Small intestine (tissue), 7 donors: ENCODE measurements around the gene ARID3A. TPM values are rescaled to one million over a fixed set of nuclear protein-coding genes. Genes with fewer than 3 reads are reported as not detected.
A peak's percentile ranks its signal among the peaks of the same experiment; 100 is the strongest.

ENCODE experiments used
- DNase-seq, 2 donors: peaks; one replicate each; pipeline versions ENCODE4 v3.0.0 to v3.0.0-alpha.2; 2013
- FAIRE-seq: peaks from 2 replicates; lab custom pipeline; 2012; peaks lifted over from hg19 to GRCh38; lab: Jason Lieb, UNC
- H3K27ac ChIP-seq, 3 donors: one replicate each; pipeline ENCODE4 v1.5.1; 2013; ENCODE audit warnings: low read length in 2 of 3, mild to moderate bottlenecking in 2 of 3, control low read depth in 1 of 3, inconsistent platforms in 1 of 3, low read depth in 1 of 3, moderate library complexity in 1 of 3
- H3K27me3 ChIP-seq, 3 donors: one replicate each; pipeline ENCODE4 v1.6.1; 2013; ENCODE audit warnings: low read length in 3 of 3, inconsistent platforms in 1 of 3; ENCODE audit not compliant: control insufficient read depth in 3 of 3, insufficient read depth in 3 of 3
- H3K36me3 ChIP-seq, 3 donors: one replicate each; pipeline ENCODE4 v1.6.1; 2013; ENCODE audit warnings: low read length in 3 of 3, inconsistent platforms in 1 of 3, low read depth in 1 of 3, mild to moderate bottlenecking in 1 of 3, moderate library complexity in 1 of 3; ENCODE audit not compliant: control insufficient read depth in 3 of 3, insufficient read depth in 2 of 3
- H3K4me1 ChIP-seq, 3 donors: one replicate each; pipeline ENCODE4 v1.6.1; 2013; ENCODE audit warnings: low read length in 2 of 3, inconsistent platforms in 1 of 3, low read depth in 1 of 3, mild to moderate bottlenecking in 1 of 3, moderate library complexity in 1 of 3; ENCODE audit not compliant: control insufficient read depth in 3 of 3, insufficient read depth in 2 of 3
- H3K4me3 ChIP-seq, 3 donors: one replicate each; pipeline ENCODE4 v1.5.1; 2013; ENCODE audit warnings: low read length in 3 of 3, control low read depth in 1 of 3, inconsistent platforms in 1 of 3, low read depth in 1 of 3, mild to moderate bottlenecking in 1 of 3, moderate library complexity in 1 of 3
- H3K9me3 ChIP-seq, 2 donors: one replicate each; pipeline ENCODE4 v1.6.1; 2013; ENCODE audit warnings: low read depth in 1 of 2, low read length in 1 of 2; ENCODE audit not compliant: control insufficient read depth in 2 of 2, insufficient read depth in 1 of 2
- WGBS, 3 donors: extraction: QIAGEN DNeasy Blood & Tissue Kit; methylation state at CpG; one replicate each; pipeline ENCODE4 v1.1.7; 2013; 5-methylcytosine and 5-hydroxymethylcytosine counted together
- polyA plus RNA-seq, 4 donors: library from polyadenylated mRNA; stranded (reverse) in 3 of 4; unstranded in 1 of 4; fragments of 200-250 nt in 3 of 4; fragments of 120-200 nt in 1 of 4; gene quantifications; one replicate each; pipeline versions ENCODE4 v1.2.1 to v1.2.3, GENCODE V29; 2013
- donor health status: healthy with polysubstance abuse.
- donor health status: control.
- donor health status: control.
- donor health status: Bipolar disorder and iron deficiency.
- donor health status: healthy.

The ARID3A gene
- polyA plus RNA-seq, 4 donors, result 1.3 to 242 (median 4.8) TPM

DNA sequence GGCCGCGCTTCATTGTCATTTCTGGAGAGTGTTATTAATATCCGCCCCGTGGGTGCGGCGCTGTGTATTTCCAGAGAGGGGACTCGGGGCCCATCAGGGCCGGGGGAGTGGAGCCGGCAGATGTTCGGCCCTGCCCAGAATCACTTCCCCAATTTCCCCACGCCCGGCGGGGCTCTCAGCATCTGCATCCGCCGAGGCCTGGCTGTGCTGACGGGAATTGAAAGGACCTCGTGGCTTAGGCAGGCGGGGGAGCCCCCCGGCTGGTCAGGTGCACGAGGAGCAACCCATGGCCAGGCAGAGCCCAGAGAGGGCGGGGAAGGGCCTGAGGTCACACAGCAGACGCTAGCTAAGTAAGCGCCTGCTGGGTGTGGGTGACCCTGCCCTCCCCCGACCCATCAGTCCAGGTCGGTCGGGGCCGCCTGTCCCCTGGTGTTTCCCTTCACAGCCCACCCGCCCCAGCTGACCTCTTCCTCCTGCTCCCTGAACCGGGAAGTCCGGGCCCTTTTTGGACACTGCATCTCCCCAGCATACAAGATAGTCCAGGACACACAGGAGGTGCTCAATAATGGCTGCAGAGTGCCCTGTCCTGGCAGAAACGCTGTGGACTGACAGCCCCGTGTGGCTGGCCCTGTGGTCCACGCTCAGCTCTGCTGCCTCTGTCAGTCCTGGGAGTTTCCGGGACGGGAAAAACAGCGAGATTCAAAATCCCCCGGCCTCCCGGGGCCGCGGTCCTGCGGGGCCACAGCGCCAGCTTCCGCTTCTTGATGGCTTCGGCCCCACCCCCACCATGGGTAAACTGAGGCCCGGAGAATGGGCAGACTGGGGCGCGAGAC lies 22.1 kb downstream of the ARID3A start:
- H3K27ac ChIP-seq, result peak overlapping the region in 2 of 3 donors; percentile 76 to 98
- no peak overlapping the region for H3K4me3 ChIP-seq
- peaks cover 0 to 95% (median 0%) of the 10 kb centered on the region in 3 donors for H3K36me3 ChIP-seq
- H3K27me3 ChIP-seq, result no peaks in the 10 kb centered on the region
- DNase-seq, result peak in 1 of 2 donors; percentile 27
- peaks cover 4 to 87% (median 5%) of the 10 kb centered on the region in 3 donors for H3K4me1 ChIP-seq
- WGBS, 3 donors, result 71 to 80% (median 73%) methylated on average over 42 to 47 of the region's 47 CpGs
- no peak for FAIRE-seq
- H3K9me3 ChIP-seq, result peaks cover 0 to 5% of the 10 kb centered on the region in 2 donors

- H3K36me3 ChIP-seq, result peaks cover 0 to 92% (median 0%) of the 10 kb centered on the region in 3 donors
- WGBS, 3 donors, result 73 to 78% (median 75%) methylated on average over 20 to 25 of the region's 25 CpGs
- peak overlapping the region in 1 of 3 donors; percentile 89 for H3K27ac ChIP-seq
- no peaks in the 10 kb centered on the region for H3K27me3 ChIP-seq
- no peak for FAIRE-seq
- peaks cover 5 to 87% (median 11%) of the 10 kb centered on the region in 3 donors for H3K4me1 ChIP-seq
- H3K9me3 ChIP-seq, result no peaks in the 10 kb centered on the region
- no peak overlapping the region for H3K4me3 ChIP-seq
- DNase-seq, result peak in 1 of 2 donors; percentile 49
These were observed 23.1 kb downstream of the ARID3A start for GRCh38 chr19:948842-949496.

DNA sequence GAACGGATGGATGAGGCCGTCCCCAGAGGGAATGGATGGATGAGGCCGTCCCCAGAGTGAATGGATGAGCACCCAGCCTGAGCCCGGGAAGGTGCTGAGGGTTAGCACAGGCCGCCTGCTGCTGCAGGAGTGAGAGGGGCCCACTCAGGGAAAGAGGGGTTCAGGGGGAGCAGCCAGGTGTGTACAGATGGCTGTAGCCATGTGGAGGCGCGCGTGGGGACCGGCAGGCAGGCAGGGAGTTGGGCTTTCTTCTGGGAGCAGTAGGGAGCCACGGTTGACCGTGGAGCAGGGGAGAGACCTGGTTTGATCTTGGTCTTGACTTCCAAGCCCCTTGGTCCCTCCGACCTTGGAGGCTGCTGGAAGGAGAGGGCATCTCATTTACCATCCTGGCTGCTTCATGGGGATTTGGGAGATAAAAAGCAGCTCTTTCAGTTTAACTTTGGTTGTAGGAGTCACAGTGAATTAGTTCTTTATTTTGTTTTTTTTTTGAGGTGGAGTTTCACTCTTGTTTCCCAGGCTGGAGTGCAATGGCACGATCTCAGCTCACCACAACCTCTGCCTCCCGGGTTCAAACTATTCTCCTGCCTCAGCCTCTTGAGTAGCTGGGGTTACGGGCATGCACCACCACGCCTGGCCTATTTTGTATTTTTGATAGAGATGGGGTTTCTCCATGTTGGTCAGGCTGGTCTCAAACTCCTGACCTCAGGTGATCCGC lies 24.7 kb downstream of the ARID3A start:
- H3K4me1 ChIP-seq, result peaks cover 5 to 88% (median 11%) of the 10 kb centered on the region in 3 donors
- peaks cover 0 to 92% (median 0%) of the 10 kb centered on the region in 3 donors for H3K36me3 ChIP-seq
- peak overlapping the region in 1 of 3 donors; percentile 100 for H3K27ac ChIP-seq
- FAIRE-seq (no peak), DNase-seq (peak in 1 of 2 donors; percentile 39)
- 79 to 82% (median 81%) methylated on average over 17 of the region's 17 CpGs for WGBS, 3 donors
- no peaks in the 10 kb centered on the region for H3K9me3 ChIP-seq
- no peaks in the 10 kb centered on the region for H3K27me3 ChIP-seq
- H3K4me3 ChIP-seq, result no peak overlapping the region

DNA sequence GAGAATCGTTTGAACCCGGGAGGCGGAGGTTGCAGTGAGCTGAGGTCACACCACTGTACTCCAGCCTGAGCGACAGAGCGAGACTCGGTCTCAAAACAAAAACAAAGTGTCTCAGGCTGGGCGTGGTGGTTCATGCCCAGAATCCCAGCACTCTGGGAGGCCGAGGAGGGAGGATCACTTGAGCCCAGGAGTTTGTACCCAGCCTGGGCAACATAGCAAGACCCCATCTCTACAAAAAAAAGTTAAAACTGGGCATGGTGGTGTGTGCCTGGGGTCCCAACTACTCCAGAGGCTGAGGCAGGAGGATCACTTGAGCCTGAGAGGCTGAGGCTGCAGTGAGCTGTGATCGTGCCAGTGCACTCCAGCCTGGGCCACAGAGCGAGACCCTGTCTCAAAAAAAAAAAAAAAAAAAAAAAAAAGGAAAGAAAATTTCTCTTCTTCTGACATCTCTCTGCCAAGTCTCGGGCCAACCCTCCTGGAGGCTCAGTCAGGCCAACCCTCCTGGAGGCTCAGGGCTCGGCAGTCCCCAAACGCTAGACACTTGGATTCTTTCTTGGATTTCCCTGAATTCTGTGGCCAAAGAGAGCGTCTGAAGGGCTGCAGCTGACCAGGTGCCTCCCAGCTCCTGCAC lies 26.3 kb downstream of the ARID3A start:
- H3K4me1 ChIP-seq, result peaks cover 5 to 88% (median 11%) of the 10 kb centered on the region in 3 donors
- H3K36me3 ChIP-seq, result peaks cover 0 to 94% (median 0%) of the 10 kb centered on the region in 3 donors
- FAIRE-seq (no peak), DNase-seq (peak in 1 of 2 donors; percentile 35)
- H3K27me3 ChIP-seq, result no peaks in the 10 kb centered on the region
- H3K27ac ChIP-seq, result peak overlapping the region in 1 of 3 donors; percentile 100
- no peaks in the 10 kb centered on the region for H3K9me3 ChIP-seq
- H3K4me3 ChIP-seq, result no peak overlapping the region
- WGBS, 3 donors, result 29 to 53% (median 35%) methylated on average over 13 to 14 of the region's 14 CpGs

GRCh38 chr19:952680-953444 lies 27.0 kb downstream of the ARID3A start:
- DNase-seq (peak; percentile 58 to 98), FAIRE-seq (no peak)
- peaks cover 5 to 87% (median 11%) of the 10 kb centered on the region in 3 donors for H3K4me1 ChIP-seq
- peak overlapping the region in 2 of 3 donors; percentile 2 to 100 for H3K27ac ChIP-seq
- peak overlapping the region in 1 of 3 donors; percentile 54 for H3K4me3 ChIP-seq
- peaks cover 0 to 93% (median 0%) of the 10 kb centered on the region in 3 donors for H3K36me3 ChIP-seq
- no peaks in the 10 kb centered on the region for H3K27me3 ChIP-seq
- 9 to 19% (median 12%) methylated on average over 15 to 21 of the region's 21 CpGs for whole genome bisulfite sequencing, 3 donors
- H3K9me3 ChIP-seq, result no peaks in the 10 kb centered on the region

DNA sequence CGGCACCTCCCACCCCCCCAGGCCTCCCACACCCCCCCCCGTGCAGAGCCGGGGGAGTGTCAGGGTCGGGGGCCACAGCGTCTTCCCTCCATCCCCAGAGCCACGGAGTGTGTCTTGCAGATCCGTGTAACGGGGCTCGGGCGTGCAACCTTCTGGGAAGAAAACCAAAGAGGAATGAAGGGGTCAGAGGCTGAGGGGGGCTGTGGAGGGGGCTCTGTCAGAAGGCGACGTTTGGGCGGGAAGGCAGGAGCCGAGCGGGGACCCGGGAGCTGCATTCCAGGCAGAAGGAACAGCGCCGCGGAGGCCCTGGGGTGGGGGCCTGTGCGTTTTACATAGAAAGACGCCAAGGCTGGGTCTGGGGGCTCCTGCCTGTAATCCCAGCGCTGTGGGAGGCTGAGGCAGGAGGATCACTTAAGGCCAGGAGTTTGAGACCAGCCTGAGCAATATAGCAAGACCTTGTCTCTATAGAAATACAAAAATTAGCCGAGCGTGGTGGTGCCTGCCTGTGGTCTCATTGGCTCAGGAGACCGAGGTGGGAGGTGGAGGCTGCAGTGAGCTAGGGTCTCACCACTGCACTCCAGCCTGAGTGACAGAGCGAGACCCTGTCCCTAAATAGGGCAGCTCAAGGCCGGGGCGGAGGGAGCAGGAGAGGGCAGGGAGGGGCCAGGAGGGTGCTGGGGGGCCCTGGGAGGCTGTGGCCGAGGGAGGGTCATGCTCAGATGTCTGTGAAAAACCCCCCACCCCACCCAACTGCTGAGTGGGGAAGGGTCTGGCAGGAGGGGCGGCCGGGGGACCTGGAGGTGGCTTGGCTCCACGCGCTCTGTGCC lies 27.8 kb downstream of the ARID3A start:
- FAIRE-seq (no peak), DNase-seq (peak in 1 of 2 donors; percentile 35)
- WGBS, 3 donors, result 34 to 46% (median 45%) methylated on average over 32 to 33 of the region's 33 CpGs
- peak overlapping the region in 1 of 3 donors; percentile 54 for H3K4me3 ChIP-seq
- H3K27ac ChIP-seq, result peak overlapping the region in 1 of 3 donors; percentile 100
- no peaks in the 10 kb centered on the region for H3K9me3 ChIP-seq
- H3K4me1 ChIP-seq, result peaks cover 5 to 83% (median 11%) of the 10 kb centered on the region in 3 donors
- H3K27me3 ChIP-seq, result no peaks in the 10 kb centered on the region
- H3K36me3 ChIP-seq, result peaks cover 0 to 92% (median 0%) of the 10 kb centered on the region in 3 donors

GRCh38 chr19:954272-954671 lies 28.4 kb downstream of the ARID3A start:
- peak overlapping the region in 1 of 3 donors; percentile 100 for H3K27ac ChIP-seq
- peak overlapping the region in 1 of 3 donors; percentile 54 for H3K4me3 ChIP-seq
- FAIRE-seq (no peak), DNase-seq (no peak)
- H3K9me3 ChIP-seq, result no peaks in the 10 kb centered on the region
- 63 to 72% (median 65%) methylated on average over 14 of the region's 14 CpGs for WGBS, 3 donors
- H3K4me1 ChIP-seq, result peaks cover 5 to 78% (median 11%) of the 10 kb centered on the region in 3 donors
- H3K27me3 ChIP-seq, result no peaks in the 10 kb centered on the region
- peaks cover 0 to 92% (median 0%) of the 10 kb centered on the region in 3 donors for H3K36me3 ChIP-seq
